HL-60 (cell line): ENCODE data around the gene ARHGEF17.

ENCODE experiments used
- CTCF ChIP-seq: IDR thresholded peaks from one replicate; pipeline ENCODE4 v1.5.1; 2011; ENCODE audit warnings: low read length, control low read depth, inconsistent platforms; ENCODE audit not compliant: insufficient read depth
- POLR2AphosphoS5 ChIP-seq: IDR thresholded peaks from 2 replicates; pipeline ENCODE4 v1.6.1; 2012; ENCODE audit warnings: low read depth
- REST ChIP-seq: IDR thresholded peaks from 2 replicates; pipeline ENCODE4 v1.6.1; 2012; ENCODE audit warnings: low read depth; ENCODE audit not compliant: insufficient replicate concordance

- no peak for TF ChIP-seq CTCF
- no peak for TF ChIP-seq POLR2AphosphoS5
- no peak for TF ChIP-seq REST
Measured at GRCh38 chr11:73347067-73347466, 39.0 kb downstream of the ARHGEF17 start.
